Endometrium (tissue), 2 donors: ENCODE measurements around the gene KSR2.

Experiments
- FAIRE-seq: peaks from 2 replicates; lab custom pipeline; 2012; peaks lifted over from hg19 to GRCh38; lab: Jason Lieb, UNC
- donor health status: control.
- donor health status: control.

Gene KSR2

GRCh38 chr12:117490130-117490529, 478.7 kb downstream of the KSR2 start:
- no peak for FAIRE-seq

GRCh38 chr12:117489671-117490070, 479.1 kb downstream of the KSR2 start:
- FAIRE-seq, result no peak

- no peak for FAIRE-seq
These were observed 481.7 kb downstream of the KSR2 start for GRCh38 chr12:117486840-117487659.

GRCh38 chr12:117485984-117486839, 482.6 kb downstream of the KSR2 start:
- FAIRE-seq, result no peak

- FAIRE-seq, result no peak
These were observed 483.9 kb downstream of the KSR2 start for GRCh38 chr12:117484901-117485300.

- no peak for FAIRE-seq
These were observed 485.3 kb downstream of the KSR2 start for GRCh38 chr12:117483501-117483900.

- FAIRE-seq, result no peak
These were observed 487.3 kb downstream of the KSR2 start for GRCh38 chr12:117481470-117481869.

- FAIRE-seq, result no peak
These were observed 492.4 kb downstream of the KSR2 start for GRCh38 chr12:117476341-117476740.

- no peak for FAIRE-seq
These were observed 494.9 kb downstream of the KSR2 start for GRCh38 chr12:117473856-117474255.

GRCh38 chr12:117472983-117473382, 495.8 kb downstream of the KSR2 start:
- no peak for FAIRE-seq

GRCh38 chr12:117470804-117471203, 498.0 kb downstream of the KSR2 start:
- no peak for FAIRE-seq

- FAIRE-seq, result no peak
These were observed 498.8 kb downstream of the KSR2 start for GRCh38 chr12:117469883-117470483.

GRCh38 chr12:117468016-117468415, 500.8 kb downstream of the KSR2 start:
- FAIRE-seq, result no peak

GRCh38 chr12:117467588-117467987, 501.2 kb downstream of the KSR2 start:
- FAIRE-seq, result no peak

- no peak for FAIRE-seq
These were observed 502.0 kb downstream of the KSR2 start for GRCh38 chr12:117466677-117467362.

GRCh38 chr12:117461732-117462131, 507.1 kb downstream of the KSR2 start:
- no peak for FAIRE-seq

- no peak for FAIRE-seq
These were observed 509.6 kb downstream of the KSR2 start for GRCh38 chr12:117459229-117459628.

GRCh38 chr12:117457189-117457588, 511.6 kb downstream of the KSR2 start:
- FAIRE-seq, result no peak

- FAIRE-seq, result no peak
These were observed 512.7 kb downstream of the KSR2 start for GRCh38 chr12:117456076-117456475.

GRCh38 chr12:117453961-117454360, 514.8 kb downstream of the KSR2 start:
- no peak for FAIRE-seq

GRCh38 chr12:117452112-117452511, 516.7 kb downstream of the KSR2 start:
- no peak for FAIRE-seq

GRCh38 chr12:117450209-117450608, 518.6 kb downstream of the KSR2 start:
- no peak for FAIRE-seq
